GM18861 (cell line): ENCODE results near the gene SLC38A8.

Experiments used
- ATAC-seq: cut with Tn5 transposase; IDR thresholded peaks from one replicate; pipeline ENCODE4 v1.9.1; 2021; ENCODE audit not compliant: unreplicated experiment

SLC38A8 gene

DNA sequence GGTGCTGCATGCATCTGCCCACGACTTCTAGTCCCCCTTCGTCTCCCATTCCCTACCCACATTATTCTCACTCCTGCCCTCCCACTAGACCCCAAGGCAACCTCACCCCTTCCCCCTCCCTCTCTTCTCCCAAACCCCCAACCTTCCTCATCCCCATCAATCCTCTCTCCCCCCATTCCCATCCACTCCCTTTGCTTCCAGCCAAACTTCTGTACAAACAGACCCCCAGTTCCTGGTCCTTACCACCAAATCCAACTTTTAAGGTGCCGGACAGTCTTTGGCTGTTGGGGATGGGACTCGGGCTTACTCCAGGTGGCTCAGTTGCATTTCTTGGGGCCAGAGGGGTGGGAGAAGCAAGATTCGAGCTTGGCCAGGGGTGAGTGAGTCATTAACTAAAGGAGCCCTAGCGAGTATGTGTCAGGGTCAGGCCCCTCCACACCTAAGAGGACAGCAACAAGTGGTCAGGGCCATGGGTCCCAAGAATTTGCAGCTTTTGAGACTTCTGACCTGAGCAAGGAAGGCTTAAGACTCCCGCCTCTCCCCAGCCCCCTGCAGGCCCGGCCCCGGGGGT, at the start of gene SLC38A8:
TSS of gene SLC38A8 (minus strand) at position 488 of the 571 bp plus-strand sequence. CDS start 638 bp downstream, outside the sequence.
- no peak for ATAC-seq

DNA sequence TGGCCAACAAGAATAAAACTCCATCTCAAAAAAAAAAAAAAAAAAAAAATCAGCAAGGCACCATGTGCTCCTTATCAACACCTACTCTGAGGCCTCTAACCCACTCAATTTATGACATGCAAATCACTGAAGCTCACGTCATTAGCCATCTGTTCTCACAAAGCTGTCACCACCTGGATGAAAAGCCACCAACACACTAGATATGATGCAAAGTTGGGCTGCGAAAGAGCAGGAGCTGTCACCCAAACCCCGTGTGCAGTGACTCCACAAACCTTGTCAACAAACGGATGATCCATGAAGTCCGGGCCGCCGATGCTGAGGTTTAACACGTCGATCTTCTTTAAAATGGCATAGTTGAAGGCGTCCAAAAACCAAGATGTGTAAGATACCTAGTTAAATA, 48.9 kb upstream of the SLC38A8 start:
- ATAC-seq: no peak

DNA sequence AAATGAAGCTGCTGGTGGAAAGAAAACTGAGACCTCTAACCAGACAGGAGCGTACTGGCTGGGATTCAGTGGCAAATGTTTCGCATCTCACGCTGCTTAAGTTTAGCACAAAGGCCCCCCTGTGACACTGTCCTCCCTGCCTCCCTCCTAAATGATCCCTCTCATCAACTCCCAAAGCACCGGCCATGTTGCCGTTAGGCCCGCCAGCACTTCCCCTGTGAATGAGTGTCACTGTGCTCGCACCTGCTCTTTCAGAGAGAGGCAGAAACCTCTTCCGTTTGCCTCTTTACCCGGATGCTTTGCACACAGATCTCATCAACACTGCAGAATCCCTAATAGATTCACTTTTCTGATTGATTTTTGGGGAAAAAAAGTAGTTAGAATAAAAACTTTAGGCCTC, 47.6 kb upstream of the SLC38A8 start:
- ATAC-seq: no peak

GRCh38 chr16:84088695-84089395, 46.2 kb upstream of the SLC38A8 start:
- peak; percentile 65 for ATAC-seq

DNA sequence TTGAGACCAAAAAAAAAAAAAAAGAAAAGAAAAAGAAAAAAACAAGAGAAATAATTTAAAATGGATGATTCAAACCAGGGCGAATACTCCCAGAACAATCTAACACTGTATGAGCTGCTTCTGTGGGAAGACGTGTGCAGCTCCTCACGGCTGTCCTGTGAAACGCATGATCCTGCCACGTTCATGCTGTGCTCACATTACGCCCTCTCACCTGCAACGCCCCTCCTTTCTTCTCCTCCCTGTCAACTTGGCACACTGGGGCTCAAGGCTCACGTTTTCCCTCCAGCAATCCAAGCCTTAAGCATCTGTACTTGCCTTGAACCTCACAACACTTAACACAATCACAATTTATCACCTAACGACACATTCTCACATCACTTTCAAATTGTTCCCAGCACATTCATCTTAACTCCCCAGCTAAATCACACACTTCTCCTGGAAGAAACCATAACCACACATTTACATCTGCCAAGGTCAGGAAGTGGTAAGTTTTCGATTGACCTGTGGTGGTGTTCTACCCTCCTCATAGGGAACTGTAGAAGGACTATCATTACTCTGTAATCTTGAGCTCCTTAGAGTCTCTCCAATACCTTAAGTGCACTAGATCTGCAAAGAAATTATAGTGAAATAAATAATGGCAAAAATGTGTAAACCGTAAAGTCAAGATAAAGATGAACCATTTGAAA, 45.0 kb upstream of the SLC38A8 start:
- no peak for ATAC-seq

GRCh38 chr16:84087001-84087400, 44.4 kb upstream of the SLC38A8 start:
- no peak for ATAC-seq

DNA sequence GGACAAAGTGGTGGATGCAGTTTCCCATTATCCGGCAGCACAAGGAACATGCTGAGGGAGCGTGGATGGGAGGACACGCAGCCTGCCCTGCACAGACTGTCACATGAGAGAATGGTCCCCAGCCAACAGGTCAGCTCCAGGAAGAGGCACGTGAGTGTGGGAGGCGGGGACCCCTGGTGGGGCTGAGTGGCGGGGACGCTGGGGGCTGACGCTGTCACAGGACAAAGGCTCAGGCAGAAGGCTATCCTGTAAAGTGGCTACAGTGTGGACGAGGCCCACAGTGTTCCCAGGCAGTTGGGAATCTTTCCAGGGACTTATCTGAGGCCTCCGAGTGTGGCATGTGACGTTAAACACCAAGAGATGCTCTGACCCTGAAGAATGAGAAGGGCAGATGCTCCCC, 43.7 kb upstream of the SLC38A8 start:
- ATAC-seq: no peak

DNA sequence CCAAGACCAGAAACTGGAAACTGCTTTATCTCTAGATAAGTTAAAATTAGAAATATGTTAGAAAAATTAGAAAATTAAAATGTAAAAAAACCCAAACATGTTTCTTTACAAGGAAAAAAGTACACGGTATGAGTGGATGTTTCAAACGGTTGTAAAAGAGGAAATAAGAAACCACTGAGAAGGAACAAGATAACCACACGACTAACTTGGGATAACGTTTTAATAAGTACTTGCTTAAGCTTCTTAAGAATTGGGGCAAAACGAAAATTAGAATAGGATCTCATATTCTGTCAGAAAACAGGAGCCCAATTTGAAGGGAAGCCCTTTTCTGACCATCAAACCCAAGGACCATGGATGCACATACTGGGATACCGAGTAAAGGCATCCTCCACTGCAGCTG, 43.2 kb upstream of the SLC38A8 start:
- ATAC-seq: no peak

GRCh38 chr16:84085271-84085667, 42.7 kb upstream of the SLC38A8 start:
- no peak for ATAC-seq

GRCh38 chr16:84084570-84085270, 42.1 kb upstream of the SLC38A8 start:
- ATAC-seq: no peak

DNA sequence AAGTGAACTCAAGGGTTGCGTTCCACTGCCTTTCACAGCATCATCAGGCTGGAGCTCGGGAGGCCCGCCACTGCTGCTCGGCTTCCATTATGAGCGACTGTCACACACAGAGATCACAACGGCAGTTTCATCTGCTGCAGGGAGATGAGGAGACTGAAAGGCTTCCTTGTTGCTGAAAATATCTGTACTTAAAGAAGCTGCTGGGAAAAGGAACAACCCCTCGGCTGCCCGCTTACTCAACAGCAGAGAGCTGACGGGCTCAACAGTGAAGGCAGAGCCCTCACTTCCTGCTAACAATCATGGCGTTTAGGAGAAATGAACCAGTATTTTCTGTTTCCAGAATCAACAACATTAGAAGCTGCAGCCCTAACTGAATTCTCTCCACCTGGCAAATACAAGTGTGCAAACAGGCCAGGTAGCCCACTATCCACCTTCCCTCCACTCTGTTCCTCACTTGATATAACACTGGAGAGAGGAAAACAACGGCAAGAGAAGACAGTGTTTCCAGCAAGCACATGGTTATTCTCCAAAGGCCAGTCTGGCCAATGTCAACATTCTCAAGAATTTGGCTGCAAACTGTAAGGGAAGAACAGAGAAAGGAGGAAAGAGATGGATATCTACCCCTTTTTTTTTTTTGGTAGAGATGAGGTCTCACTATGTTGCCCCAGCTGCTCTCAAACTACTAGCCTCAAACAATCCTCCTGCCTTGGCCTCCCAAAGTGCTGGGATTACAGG, 40.4 kb upstream of the SLC38A8 start:
- ATAC-seq: no peak

GRCh38 chr16:84082110-84082509, 39.5 kb upstream of the SLC38A8 start:
- ATAC-seq: no peak

DNA sequence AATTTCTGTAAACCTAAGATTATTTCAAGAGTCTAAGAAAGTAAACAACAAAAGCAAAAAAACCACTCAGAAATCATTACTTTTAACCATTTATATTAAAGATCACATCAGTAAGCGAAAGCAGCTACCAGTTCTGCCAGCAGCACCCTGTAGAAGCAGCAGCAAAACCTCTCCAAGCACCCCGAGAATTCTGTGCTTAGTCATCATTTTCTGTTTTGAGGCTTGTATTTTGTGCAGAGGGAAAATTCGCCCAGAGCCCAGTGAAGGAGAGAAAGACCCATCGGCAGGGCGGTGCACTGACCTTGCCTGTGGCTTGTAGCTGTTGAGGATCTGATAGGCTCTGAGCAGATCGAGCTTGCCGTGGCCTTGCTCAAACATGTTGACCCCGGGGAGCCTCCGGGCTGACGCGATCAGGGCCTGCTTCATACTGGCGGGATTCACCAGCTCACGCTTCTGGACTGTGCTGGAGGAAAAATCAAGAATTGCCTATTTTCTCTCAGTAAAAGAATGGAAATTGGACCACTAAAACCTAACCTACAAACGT, 38.9 kb upstream of the SLC38A8 start:
- no peak for ATAC-seq

- no peak for ATAC-seq
These were observed 38.2 kb upstream of the SLC38A8 start for GRCh38 chr16:84080813-84081212.

GRCh38 chr16:84080378-84080777, 37.8 kb upstream of the SLC38A8 start:
- no peak for ATAC-seq

GRCh38 chr16:84079664-84080063, 37.1 kb upstream of the SLC38A8 start:
- no peak for ATAC-seq

GRCh38 chr16:84075376-84075775, 32.8 kb upstream of the SLC38A8 start:
- ATAC-seq: no peak

DNA sequence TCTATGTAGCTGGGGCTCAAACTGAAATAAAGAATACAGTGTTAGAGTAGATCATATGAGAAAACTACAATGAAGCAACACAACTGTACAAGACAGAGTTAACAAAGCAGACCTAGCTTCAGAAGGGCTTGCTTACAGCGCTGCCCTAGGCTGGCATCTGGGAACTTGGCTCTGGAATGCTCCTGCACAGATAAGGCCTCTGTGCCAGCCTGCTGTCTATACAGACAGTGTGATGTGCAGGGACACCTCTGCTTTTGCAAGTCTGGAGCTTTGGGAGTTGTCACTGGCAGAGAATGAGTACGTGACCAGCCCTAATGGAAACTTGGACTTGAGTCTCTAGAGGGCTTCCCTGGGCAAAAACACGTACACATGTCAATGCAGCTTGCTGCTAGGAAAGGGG, 32.1 kb upstream of the SLC38A8 start:
- no peak for ATAC-seq

DNA sequence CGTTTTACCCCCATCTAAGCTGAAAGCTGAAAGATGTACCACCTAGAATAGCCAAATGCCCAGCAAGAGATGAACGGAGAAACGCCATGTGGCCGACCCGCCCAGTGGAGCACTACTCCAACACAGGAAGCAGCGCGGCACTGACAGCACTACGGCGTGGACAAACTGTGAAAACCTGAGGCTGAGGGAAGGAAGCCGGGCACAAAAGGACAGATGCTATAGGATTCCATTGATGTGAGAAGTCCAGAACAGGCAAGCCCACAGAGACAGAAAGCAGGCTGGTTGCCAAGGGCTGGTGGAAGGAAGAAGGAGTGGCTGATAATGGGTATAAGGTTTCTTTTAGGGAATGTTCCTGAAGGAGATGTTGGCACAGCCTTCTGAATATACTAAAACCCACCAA, 29.4 kb upstream of the SLC38A8 start:
- ATAC-seq: no peak

DNA sequence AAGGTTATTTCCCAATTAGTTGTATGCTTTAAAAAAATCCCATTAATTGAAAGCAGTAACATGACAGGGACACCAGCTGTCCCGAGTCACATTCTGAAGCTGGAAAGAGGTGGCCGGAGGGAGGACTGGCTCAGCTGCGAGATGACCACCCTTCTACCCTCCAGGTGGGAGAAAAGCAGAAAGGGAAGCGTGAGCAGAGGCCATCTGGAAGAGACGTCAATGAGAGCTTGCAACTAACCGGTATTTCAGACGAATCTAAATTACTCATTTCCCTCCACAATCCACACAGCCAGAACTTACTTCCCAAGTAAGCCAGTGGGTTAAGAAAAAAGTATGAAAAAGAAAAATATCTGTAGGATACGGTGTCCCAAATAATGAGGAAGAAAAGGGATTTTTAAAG, 28.5 kb upstream of the SLC38A8 start:
- no peak for ATAC-seq

- no peak for ATAC-seq
These were observed 26.9 kb upstream of the SLC38A8 start for GRCh38 chr16:84069540-84069939.
